SU-DHL-6 (cell line): ENCODE data around the gene HOXD12.

Source experiments
- H2AFZ ChIP-seq: fragments of 200-600 bp; sonication (generic); 2 replicates; pipeline ENCODE4 v1.6.1; 2014; ENCODE audit warnings: low read depth, mild to moderate bottlenecking, moderate library complexity, mixed read lengths, antibody characterized with exemption, low read length; ENCODE audit not compliant: severe bottlenecking
- H3F3A ChIP-seq: fragments of 200-600 bp; shearing (Covaris generic); 2 replicates; pipeline ENCODE4 v1.6.0; 2016; ENCODE audit warnings: antibody characterized with exemption, mild to moderate bottlenecking; ENCODE audit not compliant: insufficient read depth
- H3K27ac ChIP-seq: fragments of 200-600 bp; sonication (generic); 2 replicates; pipeline ENCODE4 v1.5.1; 2016; ENCODE audit warnings: low read depth, mild to moderate bottlenecking, low read length, moderate library complexity, mixed read lengths
- H3K27me3 ChIP-seq: fragments of 200-600 bp; sonication (generic), shearing (Covaris generic); 2 replicates; pipeline ENCODE4 v1.6.0; 2014; ENCODE audit warnings: mild to moderate bottlenecking, low read length
- H3K36me3 ChIP-seq: fragments of 200-600 bp; sonication (generic); 2 replicates; pipeline ENCODE4 v1.6.1; 2014; ENCODE audit warnings: mild to moderate bottlenecking, low read length, mixed read lengths
- H3K4me2 ChIP-seq: fragments of 300-600, 200-600 bp; shearing (Covaris generic), sonication (generic); 2 replicates; pipeline ENCODE4 v1.6.0; 2014; ENCODE audit warnings: low read length, low read depth, mild to moderate bottlenecking; ENCODE audit not compliant: poor library complexity, severe bottlenecking
- H3K4me3 ChIP-seq: fragments of 200-600 bp; sonication (generic); 2 replicates; pipeline ENCODE4 v1.5.1; 2014; ENCODE audit warnings: antibody characterized with exemption, low read length, mild to moderate bottlenecking, mixed read lengths; ENCODE audit not compliant: insufficient read depth, poor library complexity, severe bottlenecking
- H3K79me2 ChIP-seq: fragments of 200-600 bp; sonication (generic); 2 replicates; pipeline ENCODE4 v1.6.1; 2014; ENCODE audit warnings: mild to moderate bottlenecking, low read length, moderate library complexity; ENCODE audit not compliant: insufficient read depth
- H3K9ac ChIP-seq: fragments of 200-600 bp; sonication (generic); 2 replicates; pipeline ENCODE4 v1.7.0; 2014; ENCODE audit warnings: mild to moderate bottlenecking, low read length
- H3K9me2 ChIP-seq: fragments of 200-600 bp; sonication (generic); replicated peaks from 2 replicates; pipeline ENCODE4 v1.6.1; 2014; ENCODE audit warnings: low read length; ENCODE audit not compliant: insufficient read depth
- H3K9me3 ChIP-seq: fragments of 200-600 bp; sonication (generic); 2 replicates; pipeline ENCODE4 v1.6.1; 2014; ENCODE audit warnings: low read length, mixed read lengths; ENCODE audit not compliant: insufficient read depth
- H4K20me1 ChIP-seq: fragments of 200-600 bp; sonication (generic); 2 replicates; pipeline ENCODE4 v1.6.1; 2014; ENCODE audit warnings: low read depth, mild to moderate bottlenecking, antibody characterized with exemption, low read length, moderate library complexity, mixed read lengths
- EZH2phosphoT487 ChIP-seq: fragments of 200-600 bp; sonication (generic), shearing (Covaris generic); conservative IDR thresholded peaks from 2 replicates; pipeline ENCODE4 v1.6.1; 2018; ENCODE audit warnings: mild to moderate bottlenecking, antibody characterized with exemption, low read length, moderate library complexity, mixed read lengths
- TF ChIP-seq, protein P1 (sequence below): fragments of 200-600 bp; sonication (generic); IDR thresholded peaks from one replicate; pipeline ENCODE4 v1.5.1; 2017; ENCODE audit warnings: antibody characterized with exemption, mild to moderate bottlenecking, low read length, moderate library complexity; ENCODE audit not compliant: insufficient read depth, poor library complexity, severe bottlenecking

HOXD12 gene

DNA sequence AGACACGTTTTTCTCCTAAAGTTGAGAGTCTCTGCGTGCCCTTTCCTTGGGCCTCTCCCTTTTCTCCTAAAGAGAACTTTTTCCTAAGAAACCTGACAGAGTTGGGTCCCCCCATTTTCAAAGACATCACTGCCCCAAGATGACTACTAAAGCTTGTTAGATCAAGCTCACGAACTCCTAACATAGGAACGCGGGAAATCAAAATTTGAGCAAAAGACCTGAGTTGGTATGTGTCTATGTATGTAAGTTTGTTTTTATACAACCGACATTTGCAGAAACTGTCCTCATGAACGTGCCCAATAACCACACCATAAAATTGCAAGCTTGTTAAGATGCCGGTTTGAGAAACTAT, 5.7 kb upstream of the HOXD12 start:
- TF ChIP-seq, protein P1, sequence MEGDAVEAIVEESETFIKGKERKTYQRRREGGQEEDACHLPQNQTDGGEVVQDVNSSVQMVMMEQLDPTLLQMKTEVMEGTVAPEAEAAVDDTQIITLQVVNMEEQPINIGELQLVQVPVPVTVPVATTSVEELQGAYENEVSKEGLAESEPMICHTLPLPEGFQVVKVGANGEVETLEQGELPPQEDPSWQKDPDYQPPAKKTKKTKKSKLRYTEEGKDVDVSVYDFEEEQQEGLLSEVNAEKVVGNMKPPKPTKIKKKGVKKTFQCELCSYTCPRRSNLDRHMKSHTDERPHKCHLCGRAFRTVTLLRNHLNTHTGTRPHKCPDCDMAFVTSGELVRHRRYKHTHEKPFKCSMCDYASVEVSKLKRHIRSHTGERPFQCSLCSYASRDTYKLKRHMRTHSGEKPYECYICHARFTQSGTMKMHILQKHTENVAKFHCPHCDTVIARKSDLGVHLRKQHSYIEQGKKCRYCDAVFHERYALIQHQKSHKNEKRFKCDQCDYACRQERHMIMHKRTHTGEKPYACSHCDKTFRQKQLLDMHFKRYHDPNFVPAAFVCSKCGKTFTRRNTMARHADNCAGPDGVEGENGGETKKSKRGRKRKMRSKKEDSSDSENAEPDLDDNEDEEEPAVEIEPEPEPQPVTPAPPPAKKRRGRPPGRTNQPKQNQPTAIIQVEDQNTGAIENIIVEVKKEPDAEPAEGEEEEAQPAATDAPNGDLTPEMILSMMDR: no peak
- no peak for TF ChIP-seq EZH2phosphoT487
- H2AFZ ChIP-seq: no peak overlapping the region
- H3K9ac ChIP-seq: no peak overlapping the region

DNA sequence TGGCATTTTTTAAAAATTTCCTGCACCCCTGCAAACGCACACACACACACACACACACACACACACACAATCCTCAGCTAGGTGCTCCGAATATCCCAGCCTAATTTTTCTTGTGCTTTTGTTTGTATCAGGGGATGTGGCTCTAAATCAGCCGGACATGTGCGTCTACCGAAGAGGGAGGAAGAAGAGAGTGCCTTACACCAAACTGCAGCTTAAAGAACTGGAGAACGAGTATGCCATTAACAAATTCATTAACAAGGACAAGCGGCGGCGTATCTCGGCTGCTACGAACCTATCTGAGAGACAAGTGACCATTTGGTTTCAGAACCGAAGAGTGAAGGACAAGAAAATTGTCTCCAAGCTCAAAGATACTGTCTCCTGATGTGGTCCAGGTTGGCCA, 5.2 kb upstream of the HOXD12 start:
- Histone ChIP-seq H3K4me3 (no peak overlapping the region), H3K27me3 (no peaks in the 10 kb centered on the region)

More for the DNA sequence above, 5.7 kb upstream of the HOXD12 start:
- no peaks in the 10 kb centered on the region for H3K27me3 ChIP-seq
- no peak overlapping the region for H3K27ac ChIP-seq
- H3F3A ChIP-seq: no peaks in the 10 kb centered on the region
- H3K4me3 ChIP-seq: no peak overlapping the region
- no peak overlapping the region for H3K4me2 ChIP-seq
- H3K9me3 ChIP-seq: no peaks in the 10 kb centered on the region
- no peaks in the 10 kb centered on the region for H3K36me3 ChIP-seq
- no peaks in the 10 kb centered on the region for H4K20me1 ChIP-seq
- no peaks in the 10 kb centered on the region for H3K79me2 ChIP-seq
- H3K9me2 ChIP-seq: no peaks in the 10 kb centered on the region

DNA sequence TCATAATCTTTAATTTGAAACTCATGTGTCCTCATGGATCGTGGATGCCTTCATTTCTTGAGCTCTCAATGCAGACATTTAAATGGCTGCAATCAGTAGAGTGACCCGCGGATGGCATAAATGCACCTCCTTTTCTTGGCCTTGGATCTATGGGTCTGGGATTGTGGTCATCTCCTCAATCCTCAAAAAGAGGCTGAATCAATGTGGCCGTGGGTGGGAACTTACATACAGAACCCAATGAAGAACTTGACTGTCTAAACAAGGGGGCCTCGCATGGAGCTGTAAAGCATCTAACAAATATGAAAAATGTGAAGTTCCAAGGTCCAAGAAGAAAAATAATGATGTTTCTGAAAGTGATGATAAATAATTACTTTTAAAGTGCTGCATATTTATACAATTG, 4.2 kb upstream of the HOXD12 start:
- H3K36me3 ChIP-seq: no peaks in the 10 kb centered on the region
- H3K9me3 ChIP-seq: no peaks in the 10 kb centered on the region
- H3K9me2 ChIP-seq: no peaks in the 10 kb centered on the region
- H3K4me3 ChIP-seq: no peak overlapping the region
- TF ChIP-seq, protein P1: no peak
- no peak for TF ChIP-seq EZH2phosphoT487
- no peaks in the 10 kb centered on the region for H4K20me1 ChIP-seq
- H3K9ac ChIP-seq: no peak overlapping the region
- H3K27ac ChIP-seq: no peak overlapping the region
- H3K4me2 ChIP-seq: no peak overlapping the region
- no peak overlapping the region for H2AFZ ChIP-seq
- no peaks in the 10 kb centered on the region for H3K27me3 ChIP-seq
- H3K79me2 ChIP-seq: no peaks in the 10 kb centered on the region
- H3F3A ChIP-seq: no peaks in the 10 kb centered on the region

More for the DNA sequence above, 5.2 kb upstream of the HOXD12 start:
- H3K27ac ChIP-seq: no peak overlapping the region
- no peak overlapping the region for H3K4me2 ChIP-seq
- no peaks in the 10 kb centered on the region for H3K36me3 ChIP-seq
- H4K20me1 ChIP-seq: no peaks in the 10 kb centered on the region
- no peak for TF ChIP-seq EZH2phosphoT487
- TF ChIP-seq, protein P1: no peak
- no peaks in the 10 kb centered on the region for H3F3A ChIP-seq
- no peak overlapping the region for H3K9ac ChIP-seq
- H3K79me2 ChIP-seq: no peaks in the 10 kb centered on the region
- H3K9me2 ChIP-seq: no peaks in the 10 kb centered on the region
- H3K9me3 ChIP-seq: no peaks in the 10 kb centered on the region
- no peak overlapping the region for H2AFZ ChIP-seq
